ENCODE measurements around the gene OR2F2. TPM values are rescaled to one million over a fixed set of nuclear protein-coding genes. Genes with fewer than 3 reads are reported as not detected.

OR2F2 gene
- total RNA-seq (2021; ENCODE audit: unreplicated experiment): not detected
- 0.10 TPM in 1 of 2 replicates, not detected in the other for polyA plus RNA-seq (2012)
- Bru-seq, nascent RNA: not detected
- BruChase-seq, experiment 1, labeled RNA remaining after a 6-hour chase: not detected
- BruChase-seq, experiment 2, labeled RNA remaining after a 2-hour chase: not detected
- long read RNA-seq: 0 reads

DNA sequence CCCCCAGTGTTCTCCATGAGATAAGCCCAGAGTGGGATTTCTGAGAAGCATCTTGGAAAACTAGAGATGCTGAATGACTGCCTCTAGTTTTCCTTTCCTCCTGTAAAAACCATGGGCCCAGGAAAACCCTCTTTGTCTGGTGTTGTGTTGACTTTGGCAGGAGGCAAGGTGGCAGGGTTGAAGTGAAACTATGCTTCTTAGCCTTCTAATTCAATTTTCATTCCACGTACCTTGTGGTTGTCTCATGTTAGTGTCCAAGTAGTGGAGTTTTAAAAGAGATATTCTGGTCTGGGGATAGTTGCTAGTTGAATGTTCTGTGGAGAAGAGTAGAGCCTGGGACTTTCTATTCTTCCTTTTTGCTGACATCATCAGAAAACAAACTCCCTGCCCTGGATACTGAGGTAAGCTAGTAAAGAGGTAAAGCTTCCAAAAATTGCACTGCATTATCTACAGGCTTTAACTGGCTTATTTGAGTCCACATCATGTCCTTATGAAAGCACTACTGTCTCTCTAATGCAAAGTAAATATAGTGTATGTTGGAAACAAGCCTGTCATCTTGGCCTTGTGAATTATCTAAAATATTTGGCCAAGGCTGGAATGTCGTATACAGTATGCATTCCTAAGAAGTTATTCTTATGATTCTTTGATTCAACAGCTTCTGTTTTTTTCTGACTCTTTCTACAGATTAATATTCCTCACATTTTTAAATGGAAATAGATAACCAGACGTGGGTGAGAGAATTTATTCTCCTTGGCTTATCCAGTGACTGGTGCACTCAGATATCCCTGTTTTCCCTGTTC, at the start of gene OR2F2:
Gene OR2F2, plus strand, starts transcription at position 708 of the 800 bp plus-strand sequence. Its CDS starts 0 bp downstream, at position 708.
- no peaks in the 10 kb centered on the region for H4K20me1 ChIP-seq (ENCODE audit: insufficient read depth)
- H3K36me3 ChIP-seq (ENCODE audit: control insufficient read depth in 1 of 2, insufficient read depth in 2 of 2, low read length in 2 of 2): no peaks in the 10 kb centered on the region
- H3K4me3 ChIP-seq (replicated peaks in 1 of 2; ENCODE audit: low read depth in 1 of 2, low read length in 2 of 2): no peak within 1 kb of the TSS
- H3K4me2 ChIP-seq (ENCODE audit: low read length): no peak within 1 kb of the TSS
- intact Hi-C loops (cut with micrococcal nuclease): no loop called here
- ChIA-PET CTCF (no interaction called here), POLR2A (no interaction called here), RAD21 (ENCODE audit: low non-redundant PET in 1 of 2, low total read pairs in 2 of 2, uncharacterized antibody in 2 of 2, unreplicated experiment in 2 of 2) (no interaction called here)
- TF ChIP-seq, protein P1, sequence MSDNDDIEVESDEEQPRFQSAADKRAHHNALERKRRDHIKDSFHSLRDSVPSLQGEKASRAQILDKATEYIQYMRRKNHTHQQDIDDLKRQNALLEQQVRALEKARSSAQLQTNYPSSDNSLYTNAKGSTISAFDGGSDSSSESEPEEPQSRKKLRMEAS (IDR thresholded peaks at IDR 0.05): no peak
- TF ChIP-seq SIN3A (IDR thresholded peaks at IDR 0.05; ENCODE audit: low read depth) (no peak), ZNF274 (IDR thresholded peaks at IDR 0.05; ENCODE audit: low read depth, low read length) (no peak), EZH2phosphoT487 (IDR thresholded peaks at IDR 0.05; ENCODE audit: borderline replicate concordance) (no peak), RAD21 (IDR thresholded peaks at IDR 0.05; ENCODE audit: low read depth) (no peak), CEBPB (IDR thresholded peaks at IDR 0.05; ENCODE audit: low read depth) (no peak), SRF (IDR thresholded peaks at IDR 0.05; ENCODE audit: low read depth) (no peak), JUND (IDR thresholded peaks at IDR 0.05) (no peak)
- H3K9me2 ChIP-seq (ENCODE audit: insufficient read depth): peaks cover 2% of the 10 kb centered on the region; the same call in 1 of the 2 replicates
- BruUV-seq (replicated peaks): no TSS peak
- no peaks in the 10 kb centered on the region for H3K79me2 ChIP-seq (ENCODE audit: insufficient read depth, low read length)
- H3K9me3 ChIP-seq (ENCODE audit: control insufficient read depth in 1 of 2, insufficient read depth in 1 of 2, low read depth in 1 of 2, low read length in 2 of 2): no peaks in the 10 kb centered on the region
- H2AFZ ChIP-seq (ENCODE audit: low read depth, low read length, poor library complexity, severe bottlenecking): no peak within 1 kb of the TSS
- no peaks in the 10 kb centered on the region for H3K27me3 ChIP-seq (ENCODE audit: insufficient read depth, low read length)
- no peak within 1 kb of the TSS for H3K27ac ChIP-seq (ENCODE audit: low read depth, low read length)
- ATAC-seq (no peak), DNase-seq (ENCODE audit: low read depth, low spot score) (no peak)
- no peak within 1 kb of the TSS for H3K9ac ChIP-seq (ENCODE audit: low read length)
- no peaks in the 10 kb centered on the region for H3K4me1 ChIP-seq (ENCODE audit: control insufficient read depth in 1 of 2, insufficient read depth in 2 of 2, low read length in 2 of 2)

DNA sequence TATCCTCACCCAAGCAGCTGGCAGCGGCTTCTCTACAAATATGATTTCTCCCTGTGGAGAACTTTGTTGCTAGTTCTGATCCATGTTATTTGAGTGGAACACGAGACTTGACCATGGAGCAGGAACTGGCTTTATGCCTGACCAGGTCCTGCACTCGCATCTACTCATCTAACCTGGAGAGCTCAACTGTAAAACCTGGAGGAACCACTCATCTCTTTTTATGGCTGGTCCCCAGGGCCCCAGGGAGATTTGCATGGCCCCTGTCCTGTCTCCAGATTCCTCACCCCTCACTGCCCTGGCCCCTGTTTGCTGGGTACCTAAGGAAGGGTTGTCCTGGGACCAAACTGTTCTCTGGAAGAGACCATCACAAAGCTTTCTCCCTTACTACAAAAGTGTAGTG, 49.1 kb upstream of the OR2F2 start:
- Histone ChIP-seq H3K4me2 (ENCODE audit: low read length) (no peak overlapping the region), H3K4me1 (ENCODE audit: control insufficient read depth in 1 of 2, insufficient read depth in 2 of 2, low read length in 2 of 2) (no peaks in the 10 kb centered on the region), H3K9me3 (ENCODE audit: control insufficient read depth in 1 of 2, insufficient read depth in 1 of 2, low read depth in 1 of 2, low read length in 2 of 2) (no peaks in the 10 kb centered on the region), H2AFZ (ENCODE audit: low read depth, low read length, poor library complexity, severe bottlenecking) (no peak overlapping the region), H3K9ac (ENCODE audit: low read length) (no peak overlapping the region), H3K4me3 (replicated peaks in 1 of 2; ENCODE audit: low read depth in 1 of 2, low read length in 2 of 2) (no peak overlapping the region), H3K9me2 (ENCODE audit: insufficient read depth) (no peaks in the 10 kb centered on the region; the same call in 1 of the 2 replicates), H4K20me1 (ENCODE audit: insufficient read depth) (no peaks in the 10 kb centered on the region), H3K27ac (ENCODE audit: low read depth, low read length) (no peak overlapping the region), H3K36me3 (ENCODE audit: control insufficient read depth in 1 of 2, insufficient read depth in 2 of 2, low read length in 2 of 2) (no peaks in the 10 kb centered on the region), H3K27me3 (ENCODE audit: insufficient read depth, low read length) (no peaks in the 10 kb centered on the region), H3K79me2 (ENCODE audit: insufficient read depth, low read length) (peaks cover 35% of the 10 kb centered on the region)
- CTCF ChIA-PET: no interaction called here
- intact Hi-C loops (cut with micrococcal nuclease): no loop called here
- no TSS peak for BruUV-seq (replicated peaks)
- ATAC-seq (no peak), DNase-seq (ENCODE audit: low read depth, low spot score) (no peak)
- RAD21 ChIA-PET (ENCODE audit: low non-redundant PET in 1 of 2, low total read pairs in 2 of 2, uncharacterized antibody in 2 of 2, unreplicated experiment in 2 of 2): no interaction called here
- POLR2A ChIA-PET: interaction anchor here (1.6 kb wide), 1 partner anchor 16 kb away, joined by 5 read pairs; the partner anchor contains the start of gene TCAF1
- TF ChIP-seq ATF3 (IDR thresholded peaks at IDR 0.05): no peak
- no peak for TF ChIP-seq EZH2 (IDR thresholded peaks at IDR 0.05)
- TF ChIP-seq YY1 (IDR thresholded peaks at IDR 0.05; ENCODE audit: extremely low read depth, insufficient replicate concordance, low read depth, low read length): no peak
- TF ChIP-seq CBX3 (IDR thresholded peaks at IDR 0.05; ENCODE audit: low read depth): no peak
- TF ChIP-seq ZFX (IDR thresholded peaks at IDR 0.05): no peak
- TF ChIP-seq SP1 (IDR thresholded peaks at IDR 0.05; ENCODE audit: low read depth): no peak
- no peak for TF ChIP-seq TCF7L2 (IDR thresholded peaks at IDR 0.05; ENCODE audit: borderline replicate concordance, extremely low read depth, insufficient read depth, insufficient read length)
- no peak for TF ChIP-seq RAD21 (IDR thresholded peaks at IDR 0.05; ENCODE audit: low read depth)
- no peak for TF ChIP-seq REST (IDR thresholded peaks at IDR 0.05; ENCODE audit: low read depth)
- TF ChIP-seq EGR1 (IDR thresholded peaks at IDR 0.05; ENCODE audit: low read depth): no peak
- no peak for TF ChIP-seq JUND (IDR thresholded peaks at IDR 0.05)
- TF ChIP-seq, protein P1 (IDR thresholded peaks at IDR 0.05): no peak

Data from HCT116 (cell line).